Neural cell (in vitro differentiated cells): ENCODE results near the gene TMEM131L.

Experiments
- CTCF ChIP-seq: fragments of 450-650 bp; IDR thresholded peaks from 2 replicates; pipeline ENCODE4 v1.5.1; 2014; ENCODE audit warnings: antibody characterized with exemption, mild to moderate bottlenecking, moderate library complexity; ENCODE audit not compliant: poor library complexity, severe bottlenecking
- EZH2 ChIP-seq: fragments of 200-600, 300-800 bp; shearing (Covaris generic), sonication (generic); IDR thresholded peaks from 2 replicates; pipeline ENCODE4 v1.6.1; 2014; ENCODE audit warnings: antibody characterized with exemption, low read length, borderline replicate concordance, mild to moderate bottlenecking; ENCODE audit not compliant: insufficient read depth, poor library complexity, severe bottlenecking
- POLR2AphosphoS5 ChIP-seq: IDR thresholded peaks from 2 replicates; pipeline ENCODE4 v1.6.1; 2012
- RAD21 ChIP-seq: fragments of 450-650 bp; conservative IDR thresholded peaks from 2 replicates; pipeline ENCODE4 v1.6.1; 2014; ENCODE audit warnings: antibody characterized with exemption, mild to moderate bottlenecking, moderate library complexity
- SMC3 ChIP-seq: fragments of 450-650 bp; conservative IDR thresholded peaks from 2 replicates; pipeline ENCODE4 v1.6.1; 2014; ENCODE audit warnings: antibody characterized with exemption, mild to moderate bottlenecking, moderate library complexity; ENCODE audit not compliant: poor library complexity
- TAF1 ChIP-seq: IDR thresholded peaks from 2 replicates; pipeline ENCODE4 v1.6.1; 2012; ENCODE audit warnings: low read depth

GRCh38 chr4:153418121-153418520 lies 48.0 kb upstream of the TMEM131L start:
- TF ChIP-seq CTCF = no peak
- TF ChIP-seq POLR2AphosphoS5 = no peak
- no peak for TF ChIP-seq TAF1
- no peak for TF ChIP-seq RAD21
- TF ChIP-seq SMC3 = no peak
- no peak for TF ChIP-seq EZH2
